CD4-positive, alpha-beta memory T cell (primary cell): ENCODE data around the gene BCCIP. TPM values are rescaled to one million over a fixed set of nuclear protein-coding genes. Genes with fewer than 3 reads are reported as not detected.

Source experiments
- CTCF ChIA-PET: fragments of 350-600 bp; sonication (Branson Sonifier 250); formaldehyde crosslinking; loops from one replicate; lab custom pipeline; 2021; ENCODE audit warnings: inconsistent platforms; ENCODE audit not compliant: partially characterized antibody; lab: Charles Lee
- POLR2A ChIA-PET: fragments of 350-600 bp; sonication (Branson Sonifier 250); formaldehyde crosslinking; loops from one replicate; lab custom pipeline; 2021; ENCODE audit not compliant: partially characterized antibody; lab: Charles Lee
- DNase-seq, 5 donors: peaks; one replicate each; pipeline versions ENCODE4 v3.0.0 to v3.0.0-alpha.2; 2020 to 2022; ENCODE audit warnings: mixed read lengths in 1 of 5
- H3K27ac ChIP-seq: one replicate; pipeline ENCODE4 v1.7.0; 2013; ENCODE audit warnings: low read depth, low read length
- H3K27me3 ChIP-seq: 2 replicates; pipeline ENCODE4 v1.7.0; 2013; ENCODE audit warnings: mild to moderate bottlenecking, low read length, moderate library complexity; ENCODE audit not compliant: insufficient read depth
- H3K36me3 ChIP-seq: 2 replicates; pipeline ENCODE4 v1.7.0; 2013; ENCODE audit warnings: mild to moderate bottlenecking, low read length, moderate library complexity; ENCODE audit not compliant: insufficient read depth
- H3K4me1 ChIP-seq: 2 replicates; pipeline ENCODE4 v1.7.0; 2013; ENCODE audit warnings: mild to moderate bottlenecking, low read length, moderate library complexity; ENCODE audit not compliant: insufficient read depth
- H3K4me3 ChIP-seq, 2 donors: one replicate each; pipeline ENCODE4 v1.7.0; 2013; ENCODE audit warnings: low read length in 2 of 2, mild to moderate bottlenecking in 1 of 2
- H3K9me3 ChIP-seq, 2 donors: one replicate each; pipeline ENCODE4 v1.7.0; 2013; ENCODE audit warnings: low read length in 2 of 2, control low read depth in 1 of 2; ENCODE audit not compliant: control insufficient read depth in 1 of 2
- H3K27ac Mint-ChIP-seq, 7 donors: one replicate each; pipeline ENCODE4 v1.8.0; 2020 to 2021; ENCODE audit warnings: mixed read lengths in 7 of 7, mild to moderate bottlenecking in 6 of 7, inconsistent platforms in 3 of 7, moderate library complexity in 3 of 7
- H3K27me3 Mint-ChIP-seq, 2 donors: one replicate each; pipeline ENCODE4 v1.8.0; 2020 to 2021; ENCODE audit warnings: mixed read lengths in 2 of 2
- H3K36me3 Mint-ChIP-seq, 2 donors: one replicate each; pipeline ENCODE4 v1.8.0; 2020 to 2021; ENCODE audit warnings: mixed read lengths in 2 of 2, inconsistent platforms in 1 of 2, mild to moderate bottlenecking in 1 of 2
- H3K4me1 Mint-ChIP-seq, 4 donors: one replicate each; pipeline ENCODE4 v1.8.0; 2020 to 2021; ENCODE audit warnings: mixed read lengths in 4 of 4, mild to moderate bottlenecking in 1 of 4
- H3K4me3 Mint-ChIP-seq, 8 donors: one replicate each; pipeline ENCODE4 v1.8.0; 2020 to 2021; ENCODE audit warnings: mixed read lengths in 8 of 8, mild to moderate bottlenecking in 7 of 8, moderate library complexity in 6 of 8, inconsistent platforms in 3 of 8
- H3K9me3 Mint-ChIP-seq, 8 donors: one replicate each; pipeline ENCODE4 v1.8.0; 2020 to 2021; ENCODE audit warnings: mixed read lengths in 8 of 8, mild to moderate bottlenecking in 5 of 8, inconsistent platforms in 3 of 8, moderate library complexity in 1 of 8
- intact Hi-C: fragments of 100-400 bp; cut with micrococcal nuclease; formaldehyde crosslinking; loops from one replicate; pipeline ENCODE4 v1.15.1; 2023
- polyA plus RNA-seq, 2 donors: library from polyadenylated mRNA; unstranded; fragments of 300-500 nt; fragmentation: Illumina TruSeq; gene quantifications; one replicate each; pipeline ENCODE4 v1.2.3, GENCODE V29; 2021
- total RNA-seq, 2 experiments: library from RNA; stranded (reverse); gene quantifications; one replicate each; pipeline ENCODE4 v1.2.3, GENCODE V29; 2021

The BCCIP gene
- total and polyA plus RNA-seq, 4 experiments from 2014 or later: 35.4 to 108 (median 60.6) TPM

DNA sequence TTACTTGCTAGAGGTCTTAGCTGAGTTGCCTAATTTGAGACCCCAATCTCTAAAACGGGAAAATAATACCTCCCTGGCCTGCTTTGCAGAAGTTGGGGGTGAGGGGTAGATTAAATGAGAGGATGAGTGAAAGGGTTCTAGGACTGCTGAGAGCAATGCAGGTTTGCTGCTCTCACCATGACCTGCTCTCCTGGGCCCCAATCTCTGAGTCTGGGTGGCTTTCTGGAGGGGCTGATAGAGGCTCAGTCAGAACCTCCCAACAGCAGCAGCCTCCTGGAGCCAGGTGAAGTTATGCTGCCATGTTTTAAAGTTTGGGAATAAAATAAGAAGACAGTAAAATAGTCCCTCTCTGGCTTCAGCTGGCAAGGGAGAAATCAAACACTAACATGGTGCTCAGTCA lies 7.6 kb upstream of the BCCIP start:
- H3K4me1 ChIP-seq: no peaks in the 10 kb centered on the region
- Mint-ChIP-seq H3K4me3 (no peak overlapping the region), H3K9me3 (no peaks in the 10 kb centered on the region), H3K27me3 (no peaks in the 10 kb centered on the region), H3K4me1 (peaks cover 2 to 9% (median 4%) of the 10 kb centered on the region in 4 donors), H3K27ac (no peak overlapping the region), H3K36me3 (peaks cover 27 to 43% of the 10 kb centered on the region in 2 donors)
- H3K27ac ChIP-seq: no peak overlapping the region
- no peaks in the 10 kb centered on the region for H3K9me3 ChIP-seq
- ChIA-PET CTCF (no interaction called here), POLR2A (no interaction called here)
- no peaks in the 10 kb centered on the region for H3K27me3 ChIP-seq
- H3K4me3 ChIP-seq: no peak overlapping the region
- DNase-seq: no peak
- peaks cover 20% of the 10 kb centered on the region for H3K36me3 ChIP-seq
- intact Hi-C loops: no loop called here

GRCh38 chr10:125816548-125816947 lies 6.8 kb upstream of the BCCIP start:
- no peaks in the 10 kb centered on the region for H3K27me3 Mint-ChIP-seq
- H3K9me3 Mint-ChIP-seq: no peaks in the 10 kb centered on the region
- ChIA-PET POLR2A (no interaction called here), CTCF (interaction anchor here (1.5 kb wide), 1 partner anchor 11 kb away, joined by 3 read pairs; no protein-coding TSS in a partner anchor)
- H3K27me3 ChIP-seq: no peaks in the 10 kb centered on the region
- H3K9me3 ChIP-seq: no peaks in the 10 kb centered on the region
- H3K36me3 ChIP-seq: peaks cover 20% of the 10 kb centered on the region
- H3K4me3 Mint-ChIP-seq: no peak overlapping the region
- intact Hi-C loops: no loop called here
- peaks cover 4% of the 10 kb centered on the region for H3K4me1 ChIP-seq
- no peak overlapping the region for H3K27ac ChIP-seq
- H3K27ac Mint-ChIP-seq: no peak overlapping the region
- peaks cover 23 to 37% of the 10 kb centered on the region in 2 donors for H3K36me3 Mint-ChIP-seq
- no peak overlapping the region for H3K4me3 ChIP-seq
- H3K4me1 Mint-ChIP-seq: peaks cover 8 to 17% (median 10%) of the 10 kb centered on the region in 4 donors
- no peak for DNase-seq

DNA sequence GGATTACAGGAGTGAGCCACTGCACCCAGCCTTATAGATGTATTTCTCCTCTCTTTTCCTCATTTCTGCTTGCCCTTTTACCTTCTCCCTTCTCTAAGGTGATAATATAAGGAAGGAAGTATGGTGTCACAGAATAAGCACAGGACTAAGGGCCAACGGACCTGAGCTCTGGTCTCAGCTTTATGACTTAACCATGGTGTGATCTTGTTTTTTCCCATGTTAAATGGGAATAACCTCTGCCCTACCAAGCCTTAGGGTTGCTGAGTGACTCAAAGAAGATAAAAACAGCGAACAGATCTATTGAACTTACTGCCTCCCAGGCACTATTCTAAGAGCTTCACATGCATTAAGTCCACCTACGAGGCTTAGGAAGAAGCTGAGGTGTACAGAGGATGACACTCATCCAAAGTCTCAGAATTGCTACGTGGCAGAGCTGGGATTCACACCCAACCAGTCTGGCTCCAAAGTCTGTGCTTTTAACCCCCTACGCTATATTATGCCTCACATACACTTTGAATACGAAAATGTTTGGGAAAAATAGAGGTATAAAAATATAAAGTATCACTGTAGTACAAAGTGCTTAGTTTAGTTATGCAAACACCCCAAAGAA lies 5.9 kb upstream of the BCCIP start:
- Histone ChIP-seq H3K9me3 (no peaks in the 10 kb centered on the region), H3K27ac (no peak overlapping the region), H3K4me3 (no peak overlapping the region), H3K27me3 (no peaks in the 10 kb centered on the region), H3K36me3 (peaks cover 20% of the 10 kb centered on the region), H3K4me1 (peaks cover 10% of the 10 kb centered on the region)
- Mint-ChIP-seq H3K4me3 (no peak overlapping the region), H3K4me1 (peaks cover 14 to 25% (median 15%) of the 10 kb centered on the region in 4 donors), H3K27me3 (no peaks in the 10 kb centered on the region), H3K36me3 (peaks cover 23 to 36% of the 10 kb centered on the region in 2 donors), H3K27ac (no peak overlapping the region), H3K9me3 (peaks cover 0 to 3% (median 0%) of the 10 kb centered on the region in 8 donors)
- POLR2A ChIA-PET: no interaction called here
- DNase-seq: no peak
- intact Hi-C loops: no loop called here
- CTCF ChIA-PET: interaction anchor here (1.5 kb wide), 1 partner anchor 10 kb away, joined by 3 read pairs; no protein-coding TSS in a partner anchor

- CTCF ChIA-PET: no interaction called here
These were observed 2.6 kb upstream of the BCCIP start for GRCh38 chr10:125820701-125821100.

GRCh38 chr10:125823663-125824251 lies 411 bp downstream of the BCCIP start:
- no peak overlapping the region for H3K4me3 Mint-ChIP-seq
- H3K9me3 ChIP-seq: no peaks in the 10 kb centered on the region
- intact Hi-C loops: loop anchor here (1.0 to 5.0 kb wide), 4 partner anchors 73 to 1361 kb away; partner anchors contain the start of genes ABRAXAS2, EDRF1, FANK1 and LHPP
- peaks cover 37% of the 10 kb centered on the region for H3K4me1 ChIP-seq
- peaks cover 21% of the 10 kb centered on the region for H3K36me3 ChIP-seq
- H3K9me3 Mint-ChIP-seq: peaks cover 0 to 3% (median 0%) of the 10 kb centered on the region in 8 donors
- no peaks in the 10 kb centered on the region for H3K27me3 ChIP-seq
- POLR2A ChIA-PET: interaction anchor here (0.5 to 1.8 kb wide), 9 partner anchors 8 to 907 kb away, joined by 3 to 19 read pairs (median 3); partner anchors contain the start of gene EDRF1
- peak overlapping the region; percentile 88 for H3K27ac ChIP-seq
- H3K4me1 Mint-ChIP-seq: peaks cover 22 to 36% (median 28%) of the 10 kb centered on the region in 4 donors
- no peaks in the 10 kb centered on the region for H3K27me3 Mint-ChIP-seq
- no peak overlapping the region for H3K27ac Mint-ChIP-seq
- peak overlapping the region; percentile 67 to 96 for H3K4me3 ChIP-seq
- DNase-seq: no peak
- peaks cover 17 to 26% of the 10 kb centered on the region in 2 donors for H3K36me3 Mint-ChIP-seq
- CTCF ChIA-PET: no interaction called here

More at GRCh38 chr10:125820701-125821100, 2.6 kb upstream of the BCCIP start:
- H3K4me1 Mint-ChIP-seq: peaks cover 15 to 25% (median 17%) of the 10 kb centered on the region in 4 donors
- H3K36me3 ChIP-seq: no peaks in the 10 kb centered on the region
- POLR2A ChIA-PET: no interaction called here
- H3K4me3 Mint-ChIP-seq: peak overlapping the region in 4 of 8 donors; percentile 7 to 88 (median 77)
- H3K4me1 ChIP-seq: peaks cover 30% of the 10 kb centered on the region
- H3K27me3 Mint-ChIP-seq: no peaks in the 10 kb centered on the region
- no peak overlapping the region for H3K27ac ChIP-seq
- no peak overlapping the region for H3K4me3 ChIP-seq
- intact Hi-C loops: loop anchor here (5.0 kb wide), 2 partner anchors 1018 to 1358 kb away; partner anchors contain the start of genes ABRAXAS2 and LHPP
- H3K36me3 Mint-ChIP-seq: peaks cover 0 to 9% of the 10 kb centered on the region in 2 donors
- no peak for DNase-seq
- H3K9me3 Mint-ChIP-seq: peaks cover 0 to 3% (median 0%) of the 10 kb centered on the region in 8 donors
- no peaks in the 10 kb centered on the region for H3K9me3 ChIP-seq
- H3K27ac Mint-ChIP-seq: peak overlapping the region in 1 of 7 donors; percentile 8
- no peaks in the 10 kb centered on the region for H3K27me3 ChIP-seq

DNA sequence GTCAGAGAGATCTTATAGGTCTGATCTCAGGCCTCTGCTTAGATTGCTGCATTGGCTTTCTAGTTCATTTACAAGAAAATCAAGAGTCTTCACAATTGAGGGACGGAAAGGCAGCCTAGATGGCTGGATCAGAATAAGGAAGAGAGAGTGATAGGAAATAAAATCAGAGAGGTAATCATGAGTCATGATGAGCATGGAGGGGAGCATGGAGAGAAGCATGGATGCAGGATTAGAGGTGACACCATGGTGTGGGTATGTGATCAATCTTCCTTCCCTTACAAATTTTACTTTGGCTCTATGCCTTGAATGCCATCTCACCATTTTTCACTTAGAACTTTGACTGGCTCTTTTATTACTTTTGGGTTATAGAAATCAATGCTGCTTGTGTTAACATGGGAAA lies 1.4 kb downstream of the BCCIP start:
- H3K36me3 Mint-ChIP-seq: peaks cover 25 to 36% of the 10 kb centered on the region in 2 donors
- Histone ChIP-seq H3K4me3 (peak overlapping the region in 1 of 2 donors; percentile 96), H3K9me3 (no peaks in the 10 kb centered on the region), H3K4me1 (peaks cover 37% of the 10 kb centered on the region), H3K36me3 (peaks cover 31% of the 10 kb centered on the region), H3K27me3 (no peaks in the 10 kb centered on the region), H3K27ac (peak overlapping the region; percentile 88)
- no peak for DNase-seq
- CTCF ChIA-PET: no interaction called here
- H3K9me3 Mint-ChIP-seq: peaks cover 0 to 3% (median 0%) of the 10 kb centered on the region in 8 donors
- POLR2A ChIA-PET: no interaction called here
- no peaks in the 10 kb centered on the region for H3K27me3 Mint-ChIP-seq
- H3K4me1 Mint-ChIP-seq: peaks cover 22 to 40% (median 28%) of the 10 kb centered on the region in 4 donors
- H3K4me3 Mint-ChIP-seq: no peak overlapping the region
- intact Hi-C loops: loop anchor here (5.0 kb wide), 2 partner anchors 1022 to 1362 kb away; partner anchors contain the start of genes ABRAXAS2 and LHPP
- H3K27ac Mint-ChIP-seq: no peak overlapping the region

GRCh38 chr10:125827133-125827532 lies 3.8 kb downstream of the BCCIP start:
- Mint-ChIP-seq H3K4me3 (peak overlapping the region in 1 of 8 donors; percentile 17), H3K9me3 (no peaks in the 10 kb centered on the region), H3K27ac (peak overlapping the region in 2 of 7 donors; percentile 25 to 76), H3K4me1 (peaks cover 6 to 18% (median 15%) of the 10 kb centered on the region in 4 donors), H3K36me3 (peaks cover 36 to 55% of the 10 kb centered on the region in 2 donors), H3K27me3 (no peaks in the 10 kb centered on the region)
- ChIA-PET CTCF (interaction anchor here (1.3 to 1.6 kb wide), 2 partner anchors 10 to 16 kb away, joined by 3 read pairs; no protein-coding TSS in a partner anchor), POLR2A (no interaction called here)
- Histone ChIP-seq H3K36me3 (peaks cover 47% of the 10 kb centered on the region), H3K4me1 (peaks cover 27% of the 10 kb centered on the region), H3K4me3 (no peak overlapping the region), H3K27ac (no peak overlapping the region), H3K27me3 (no peaks in the 10 kb centered on the region), H3K9me3 (no peaks in the 10 kb centered on the region)
- intact Hi-C loops: no loop called here
- no peak for DNase-seq
